Endothelial cell of umbilical vein (primary cell): ENCODE results near the gene MARCHF9. TPM values are rescaled to one million over a fixed set of nuclear protein-coding genes. Genes with fewer than 3 reads are reported as not detected.

ENCODE experiments used
- BruUV-seq: library from RNA; stranded (reverse); fragments of 400-500 nt; replicated peaks from 2 replicates; lab custom pipeline; 2021; lab: Mats Ljungman, UMichigan
- CTCF ChIA-PET: fragments of 300-600, 350-600 bp; sonication (Branson Sonifier 250); formaldehyde crosslinking; loops from one replicate; lab custom pipeline; 2021; ENCODE audit warnings: antibody characterized with exemption, inconsistent platforms; lab: Charles Lee
- POLR2A ChIA-PET: fragments of 300-600, 350-600 bp; sonication (Branson Sonifier 250); formaldehyde crosslinking; loops from one replicate; lab custom pipeline; 2021; ENCODE audit warnings: antibody characterized with exemption, inconsistent platforms; lab: Charles Lee
- DNase-seq: peaks from one replicate; pipeline ENCODE4 v3.0.0-alpha.2; 2011; ENCODE audit warnings: low read depth, low spot score
- FAIRE-seq: peaks from 2 replicates; lab custom pipeline; 2011; peaks lifted over from hg19 to GRCh38; lab: Jason Lieb, UNC
- H2AFZ ChIP-seq: 2 replicates; pipeline ENCODE4 v1.6.0; 2012; ENCODE audit warnings: low read depth, low read length, control low read depth, inconsistent platforms
- H3K27ac ChIP-seq: 2 replicates; pipeline ENCODE4 v1.5.1; 2011; ENCODE audit warnings: low read depth, mild to moderate bottlenecking, control low read depth, low read length, moderate library complexity; ENCODE audit not compliant: insufficient read depth
- H3K27me3 ChIP-seq, 2 experiments: 2 replicates each; pipeline versions ENCODE4 v1.6.0 to v1.6.1; 2011; ENCODE audit warnings: low read length in 2 of 2, mixed read lengths in 1 of 2; ENCODE audit not compliant: control insufficient read depth in 2 of 2, insufficient read depth in 2 of 2
- H3K36me3 ChIP-seq, 2 experiments: 2 replicates in 1 of 2; 3 replicates in 1 of 2; pipeline ENCODE4 v1.5.1; 2011; ENCODE audit warnings: low read length in 2 of 2, mild to moderate bottlenecking in 1 of 2, moderate library complexity in 1 of 2; ENCODE audit not compliant: control insufficient read depth in 2 of 2, insufficient read depth in 2 of 2; ENCODE audit errors: extremely low read depth in 1 of 2
- H3K4me1 ChIP-seq: 3 replicates; pipeline ENCODE4 v1.5.1; 2011; ENCODE audit warnings: mild to moderate bottlenecking, low read length; ENCODE audit not compliant: control insufficient read depth, insufficient read depth; ENCODE audit errors: extremely low read depth
- H3K4me2 ChIP-seq: 2 replicates; pipeline ENCODE4 v1.6.1; 2011; ENCODE audit warnings: low read length, control low read depth, mixed read lengths; ENCODE audit not compliant: insufficient read depth
- H3K4me3 ChIP-seq, 3 experiments: fragments of 200-600 bp in 1 of 3; sonication (generic), shearing (Covaris generic) in 1 of 3; replicated peaks in 1 of 3; 2 replicates each; pipeline ENCODE4 v1.5.1; 2011 to 2016; ENCODE audit warnings: control low read depth in 3 of 3, low read length in 3 of 3, mild to moderate bottlenecking in 2 of 3, inconsistent platforms in 1 of 3, low read depth in 1 of 3, moderate library complexity in 1 of 3; ENCODE audit not compliant: insufficient read depth in 1 of 3
- H3K79me2 ChIP-seq: 2 replicates; pipeline ENCODE4 v1.6.0; 2012; ENCODE audit warnings: low read length, inconsistent platforms; ENCODE audit not compliant: control insufficient read depth, insufficient read depth
- H3K9ac ChIP-seq: replicated peaks from 2 replicates; pipeline ENCODE3; 2011; ENCODE audit warnings: low read length, control low read depth; ENCODE audit not compliant: insufficient read depth; ENCODE audit errors: extremely low read depth
- H3K9me1 ChIP-seq: replicated peaks from 3 replicates; pipeline ENCODE4 v1.6.0; 2011; ENCODE audit warnings: mild to moderate bottlenecking, low read length; ENCODE audit not compliant: control insufficient read depth, insufficient read depth; ENCODE audit errors: extremely low read depth
- H3K9me3 ChIP-seq: replicated peaks from 2 replicates; pipeline ENCODE4 v1.5.1; 2012; ENCODE audit warnings: low read length, inconsistent platforms; ENCODE audit not compliant: control insufficient read depth, insufficient read depth
- H4K20me1 ChIP-seq: replicated peaks from 2 replicates; pipeline ENCODE3; 2011; ENCODE audit warnings: mild to moderate bottlenecking, low read length; ENCODE audit not compliant: control insufficient read depth, insufficient read depth; ENCODE audit errors: extremely low read depth
- CTCF ChIP-seq, 2 donors: IDR thresholded peaks; 1 replicate in 1 of 2; 2 replicates in 1 of 2; pipeline ENCODE4 v1.5.1; 2011; ENCODE audit warnings: low read length in 2 of 2, mild to moderate bottlenecking in 2 of 2, moderate library complexity in 2 of 2, control low read depth in 1 of 2, inconsistent platforms in 1 of 2, low read depth in 1 of 2; ENCODE audit not compliant: insufficient read depth in 1 of 2; ENCODE audit errors: extremely low read depth in 1 of 2
- EZH2 ChIP-seq: IDR thresholded peaks from 2 replicates; pipeline ENCODE4 v1.6.1; 2012; ENCODE audit warnings: borderline replicate concordance, low read depth, mild to moderate bottlenecking, moderate library complexity, low read length, inconsistent platforms; ENCODE audit not compliant: severe bottlenecking
- FOS ChIP-seq: IDR thresholded peaks from 2 replicates; pipeline ENCODE4 v1.6.1; 2011; ENCODE audit warnings: mild to moderate bottlenecking, low read length, moderate library complexity, borderline replicate concordance; ENCODE audit not compliant: insufficient read depth
- GATA2 ChIP-seq: IDR thresholded peaks from 2 replicates; pipeline ENCODE4 v1.7.0; 2011; ENCODE audit warnings: low read depth, mild to moderate bottlenecking, moderate library complexity, mixed read lengths, low read length; ENCODE audit not compliant: insufficient read length, insufficient read depth
- JUN ChIP-seq: IDR thresholded peaks from 2 replicates; pipeline ENCODE4 v1.6.1; 2011; ENCODE audit warnings: borderline replicate concordance, low read depth; ENCODE audit not compliant: insufficient read length, insufficient read depth
- MAX ChIP-seq: IDR thresholded peaks from 2 replicates; pipeline ENCODE4 v1.6.1; 2011; ENCODE audit not compliant: insufficient read depth, insufficient read length
- MYC ChIP-seq: IDR thresholded peaks from one replicate; pipeline ENCODE4 v1.6.1; 2011; ENCODE audit warnings: mild to moderate bottlenecking, low read depth, low read length
- POLR2A ChIP-seq: IDR thresholded peaks from 2 replicates; pipeline ENCODE4 v1.6.1; 2012; ENCODE audit warnings: low read depth, mild to moderate bottlenecking, control low read depth, low read length
- POLR2AphosphoS5 ChIP-seq: IDR thresholded peaks from 2 replicates; pipeline ENCODE4 v1.6.1; 2012; ENCODE audit warnings: low read depth, mild to moderate bottlenecking, control low read depth, low read length, moderate library complexity; ENCODE audit not compliant: insufficient read depth
- dilution Hi-C: fragments of 300-500 bp; cut with MboI; formaldehyde crosslinking; loops from one replicate; pipeline ENCODE4 v1.15.0; 2019; ENCODE audit warnings: low sequenced_read_pairs; ENCODE audit not compliant: extremely low pct_ligation_motif_present
- intact Hi-C: fragments of 100-400 bp; cut with micrococcal nuclease; formaldehyde crosslinking; loops from one replicate; pipeline ENCODE4 v1.10.0; 2022
- polyA plus RNA-seq, 4 experiments: library from polyadenylated mRNA; depleted of rRNA in 3 of 4; stranded (reverse) in 3 of 4; unstranded in 1 of 4; fragments of >200 nt; gene quantifications; 2 replicates each; pipeline versions ENCODE4 v1.2.1 to v1.2.3, GENCODE V29; 2011 to 2012; ENCODE audit warnings: missing spikeins in 1 of 4
- total RNA-seq: library from RNA; stranded (reverse); gene quantifications from 2 replicates; pipeline ENCODE4 v1.2.3, GENCODE V29; 2021

Gene MARCHF9
- total and polyA plus RNA-seq, 2 donors (not counting 3 experiments of a cell fraction or from before 2014, with no cell fraction given): 4.6 to 4.8 TPM

GRCh38 chr12:57806677-57807076, 51.8 kb downstream of the MARCHF9 start:
- no peak for FAIRE-seq
- ChIA-PET POLR2A (no interaction called here), CTCF (interaction anchor here (0.5 to 1.2 kb wide), 3 partner anchors 9 to 172 kb away, joined by 3 read pairs; no protein-coding TSS in a partner anchor)
- dilution Hi-C loops (no loop called here), intact Hi-C loops (no loop called here)
- H3K4me1 ChIP-seq: no peaks in the 10 kb centered on the region
- H4K20me1 ChIP-seq: no peaks in the 10 kb centered on the region
- no peak overlapping the region for H2AFZ ChIP-seq
- peaks cover 0 to 13% of the 10 kb centered on the region in 2 experiments for H3K36me3 ChIP-seq
- H3K9ac ChIP-seq: no peak overlapping the region
- H3K27me3 ChIP-seq: no peaks in the 10 kb centered on the region
- H3K4me2 ChIP-seq: no peak overlapping the region
- no peaks in the 10 kb centered on the region for H3K9me3 ChIP-seq
- BruUV-seq: no TSS peak
- H3K79me2 ChIP-seq: no peaks in the 10 kb centered on the region
- no peak for DNase-seq
- no peak overlapping the region for H3K27ac ChIP-seq
- no peak overlapping the region for H3K4me3 ChIP-seq
- H3K9me1 ChIP-seq: no peaks in the 10 kb centered on the region
- no peak for TF ChIP-seq MYC

- Histone ChIP-seq H3K4me2 (no peak overlapping the region), H3K9ac (no peak overlapping the region), H3K4me1 (no peaks in the 10 kb centered on the region), H3K4me3 (no peak overlapping the region), H2AFZ (no peak overlapping the region), H3K27ac (no peak overlapping the region), H4K20me1 (no peaks in the 10 kb centered on the region), H3K9me1 (no peaks in the 10 kb centered on the region), H3K27me3 (no peaks in the 10 kb centered on the region), H3K9me3 (no peaks in the 10 kb centered on the region), H3K79me2 (no peaks in the 10 kb centered on the region), H3K36me3 (peaks cover 0 to 8% of the 10 kb centered on the region in 2 experiments)
- FAIRE-seq: no peak
- TF ChIP-seq EZH2 (no peak), CTCF (IDR thresholded peaks at IDR 0.05; ENCODE audit: extremely low read depth in 1 of 2, insufficient read depth in 1 of 2, low read depth in 1 of 2, low read length in 2 of 2) (no peak), POLR2AphosphoS5 (no peak), MAX (no peak), MYC (no peak), FOS (no peak), JUN (no peak), GATA2 (no peak), POLR2A (no peak)
- intact Hi-C loops: no loop called here
- ChIA-PET CTCF (interaction anchor here (0.5 to 1.2 kb wide), 3 partner anchors 9 to 172 kb away, joined by 3 read pairs; no protein-coding TSS in a partner anchor), POLR2A (no interaction called here)
- no TSS peak for BruUV-seq
- no peak for DNase-seq
- dilution Hi-C loops: no loop called here
Observed at GRCh38 chr12:57807285-57807684, 52.4 kb downstream of the MARCHF9 start.
